ENCODE data around the gene SNX21. TPM values are rescaled to one million over a fixed set of nuclear protein-coding genes. Genes with fewer than 3 reads are reported as not detected.

Gene SNX21, protein sequence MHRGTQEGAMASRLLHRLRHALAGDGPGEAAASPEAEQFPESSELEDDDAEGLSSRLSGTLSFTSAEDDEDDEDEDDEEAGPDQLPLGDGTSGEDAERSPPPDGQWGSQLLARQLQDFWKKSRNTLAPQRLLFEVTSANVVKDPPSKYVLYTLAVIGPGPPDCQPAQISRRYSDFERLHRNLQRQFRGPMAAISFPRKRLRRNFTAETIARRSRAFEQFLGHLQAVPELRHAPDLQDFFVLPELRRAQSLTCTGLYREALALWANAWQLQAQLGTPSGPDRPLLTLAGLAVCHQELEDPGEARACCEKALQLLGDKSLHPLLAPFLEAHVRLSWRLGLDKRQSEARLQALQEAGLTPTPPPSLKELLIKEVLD
- total RNA-seq, result 21.3 TPM

DNA sequence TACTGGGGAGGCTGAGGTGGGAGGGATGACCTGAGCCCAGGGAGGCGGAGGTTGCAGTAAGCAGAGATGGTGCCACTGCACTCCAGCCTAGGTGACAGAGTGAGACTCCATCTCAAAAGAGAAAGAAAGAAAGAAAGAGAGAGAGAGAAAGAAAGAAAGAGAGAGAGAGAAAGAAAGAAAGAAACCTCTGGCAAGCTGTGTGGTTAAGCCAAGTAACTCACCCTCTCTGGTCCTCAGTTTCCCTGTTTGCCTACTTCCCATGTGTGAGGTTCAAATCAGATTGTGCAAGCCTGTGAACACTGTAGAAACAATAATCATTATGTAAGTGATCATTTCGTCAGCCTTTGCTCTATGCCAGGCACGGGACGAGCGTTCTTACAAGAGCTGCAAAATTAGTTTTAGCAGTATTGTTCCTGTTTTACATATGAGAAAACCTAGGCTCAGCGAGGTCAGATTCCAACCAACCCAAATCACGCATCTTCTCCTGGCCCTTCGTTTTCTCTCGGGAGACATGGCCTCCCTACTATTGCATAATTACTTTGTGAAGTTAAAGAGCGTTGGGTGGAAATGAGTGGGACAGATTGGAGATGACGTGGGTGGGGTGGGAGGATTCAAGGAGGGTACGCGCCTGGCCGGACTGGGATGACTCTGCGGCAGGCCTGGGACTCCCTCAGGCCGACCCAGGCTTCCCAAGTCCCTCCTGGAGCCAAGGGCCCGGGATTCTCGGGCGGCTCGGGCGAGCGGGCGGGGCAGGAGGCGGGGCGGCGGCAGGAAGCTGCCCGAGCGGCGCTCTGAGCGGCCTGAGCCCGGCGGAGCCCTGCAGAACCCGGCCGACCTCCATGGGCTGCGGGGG lies at the start of gene SNX21:
SNX21 (plus strand) TSS at position 770 of the 853 bp plus-strand sequence. CDS start 121 bp downstream, outside the sequence.

DNA sequence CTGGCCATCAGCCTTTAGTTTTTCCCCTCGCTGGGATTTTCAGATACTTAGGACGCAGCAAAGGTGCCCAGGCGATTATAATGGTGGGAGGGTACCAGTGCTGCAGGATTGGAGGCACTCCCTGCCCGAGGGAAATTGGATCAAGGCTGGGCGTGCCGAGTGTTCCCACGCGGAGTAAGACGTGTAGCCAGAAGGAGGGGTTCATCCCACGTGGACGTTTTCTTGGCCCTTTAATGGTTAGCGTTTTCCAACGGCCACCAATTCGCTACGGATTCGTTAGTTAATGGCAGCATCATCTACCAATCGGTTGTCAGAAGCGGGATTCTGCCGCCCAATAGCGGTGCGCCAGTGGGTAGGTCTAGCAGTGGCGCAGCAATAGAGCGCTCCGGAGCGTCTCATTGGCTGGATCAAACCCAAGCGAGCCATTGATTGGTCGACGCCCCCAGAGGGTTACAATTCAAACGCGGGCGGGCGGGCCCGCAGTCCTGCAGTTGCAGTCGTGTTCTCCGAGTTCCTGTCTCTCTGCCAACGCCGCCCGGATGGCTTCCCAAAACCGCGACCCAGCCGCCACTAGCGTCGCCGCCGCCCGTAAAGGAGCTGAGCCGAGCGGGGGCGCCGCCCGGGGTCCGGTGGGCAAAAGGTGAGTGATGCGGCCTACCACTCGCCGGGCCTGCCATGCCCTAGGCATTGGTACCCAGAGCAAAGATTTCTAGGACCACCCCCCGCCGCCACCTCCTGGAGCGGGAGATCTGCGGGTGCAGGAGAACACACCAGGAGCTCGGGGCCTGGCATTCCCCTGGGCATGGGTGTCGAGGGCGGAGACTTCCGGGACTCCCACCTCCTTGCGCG lies 21.2 kb upstream of the SNX21 start, which contains the start of gene UBE2C:
UBE2C (plus strand) TSS at position 488 of the 849 bp plus-strand sequence; CDS start at position 540, 52 bp downstream.

DNA sequence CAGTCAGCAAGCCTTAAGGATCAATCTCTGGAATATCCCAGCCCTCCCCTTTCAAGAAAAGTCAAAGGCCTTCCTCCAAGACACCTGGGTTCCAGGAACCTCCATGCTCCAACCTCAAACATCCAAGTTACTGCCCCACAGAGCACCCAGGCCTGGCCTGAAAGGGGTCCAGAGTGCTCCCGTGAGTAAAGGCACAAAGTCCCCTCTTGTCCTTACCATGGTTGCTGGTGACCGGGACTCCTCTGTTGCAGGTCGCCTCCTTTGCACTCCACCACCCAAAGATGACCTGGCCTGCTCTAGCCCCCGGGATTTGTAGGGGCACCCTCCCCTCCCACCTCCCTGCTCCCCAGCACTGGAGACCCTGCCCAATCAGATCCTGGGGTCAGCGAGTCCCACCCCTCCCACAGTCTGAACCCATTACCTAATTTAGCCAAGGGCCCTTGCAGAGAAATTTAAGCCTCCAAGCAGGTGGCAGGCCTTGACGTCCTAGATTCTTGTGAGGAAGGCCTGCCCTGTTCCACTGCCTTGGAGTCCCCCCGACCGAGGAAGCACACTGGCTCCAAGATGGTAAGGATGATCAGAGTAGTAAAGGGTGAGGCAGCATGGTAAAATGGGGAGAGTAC lies 6.5 kb upstream of the SNX21 start, which contains the start of gene TNNC2:
TNNC2 (minus strand) TSS at position 283 of the 623 bp plus-strand sequence; CDS start at position 219, 64 bp downstream.

DNA sequence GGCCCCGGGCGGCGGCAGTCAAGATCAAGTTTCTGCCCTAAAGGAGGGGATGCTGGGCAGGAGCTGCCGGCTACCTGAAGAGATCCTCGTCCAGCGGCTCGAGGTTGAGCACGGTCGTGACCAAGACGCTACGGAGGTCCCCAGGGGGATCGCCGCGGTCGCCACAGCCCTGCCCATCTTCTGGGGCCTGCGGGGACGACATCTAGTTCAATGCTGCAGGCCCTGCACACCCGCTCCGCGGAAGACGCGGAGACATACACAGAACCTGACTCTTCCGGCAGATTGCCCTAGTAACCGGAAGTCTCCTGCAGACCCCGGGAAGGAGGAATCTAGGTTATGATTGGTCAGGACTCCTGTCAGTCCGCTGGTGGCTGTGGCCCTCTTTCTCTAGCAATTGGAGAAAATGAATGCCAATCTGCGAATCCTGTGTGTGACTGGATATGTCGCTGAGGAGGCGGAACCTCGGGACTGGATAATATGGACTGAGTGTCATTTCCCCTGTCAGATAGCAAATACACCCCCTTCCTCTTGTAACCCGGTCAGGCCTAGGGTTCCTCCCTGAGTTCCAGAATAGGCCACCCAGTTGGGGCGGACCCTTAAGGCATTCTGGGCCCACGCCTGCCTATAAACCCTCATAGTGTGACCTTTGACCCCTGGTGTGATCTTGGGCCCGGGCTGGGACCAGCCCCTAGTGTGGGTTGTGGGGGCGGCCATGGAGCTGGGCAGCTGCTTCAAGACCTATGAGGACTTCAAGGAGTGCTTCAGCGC lies 23.7 kb downstream of the SNX21 start, which contains the start of the genes ACOT8 and ZSWIM3:
ACOT8 (minus strand) TSS at position 279 of the 768 bp plus-strand sequence; CDS start at position 202, 77 bp downstream.
ZSWIM3 (plus strand) TSS at position 501 of the 768 bp plus-strand sequence; CDS start at position 713, 212 bp downstream.

DNA sequence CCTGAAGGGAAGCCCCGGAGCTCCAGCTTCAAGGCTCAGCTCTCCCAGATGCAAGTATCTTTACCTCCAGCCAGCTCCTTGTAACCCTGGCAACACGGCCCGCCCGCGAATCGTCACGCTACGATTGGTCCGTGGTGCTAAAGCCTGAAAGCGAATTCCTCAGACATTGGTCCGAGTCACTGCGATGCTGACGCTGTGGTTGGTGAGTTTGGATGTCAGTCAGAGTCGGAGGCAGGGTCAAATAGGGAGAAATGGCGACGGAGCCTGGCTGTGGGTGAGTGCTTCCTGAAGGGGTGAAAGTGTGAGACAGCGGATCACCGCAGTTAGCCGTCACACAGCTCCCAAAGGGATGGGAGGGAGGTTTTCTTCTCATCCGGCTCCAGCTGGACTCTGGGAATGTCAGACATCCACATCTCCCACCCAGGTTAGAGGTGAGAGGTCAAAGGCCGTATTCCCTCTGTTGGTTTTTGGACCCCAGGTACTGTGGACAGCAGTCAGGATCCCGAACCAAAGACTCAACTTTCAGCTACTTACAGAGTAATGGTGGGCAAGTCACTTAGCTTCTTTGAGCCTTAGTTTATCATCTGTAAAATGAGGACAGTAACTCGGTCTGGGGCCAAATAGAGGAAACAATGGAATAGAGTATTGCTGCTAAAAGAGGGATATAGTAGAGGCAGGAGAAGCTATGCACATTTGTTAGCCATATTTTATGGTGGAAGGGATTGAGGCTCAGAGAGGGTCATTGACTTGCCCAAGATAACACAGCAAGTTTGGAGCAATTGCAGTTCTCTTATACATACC lies 47.6 kb downstream of the SNX21 start, which contains the start of gene ZSWIM1:
ZSWIM1 (plus strand) TSS at position 240 of the 801 bp plus-strand sequence. CDS start 1,366 bp downstream, outside the sequence.

DNA sequence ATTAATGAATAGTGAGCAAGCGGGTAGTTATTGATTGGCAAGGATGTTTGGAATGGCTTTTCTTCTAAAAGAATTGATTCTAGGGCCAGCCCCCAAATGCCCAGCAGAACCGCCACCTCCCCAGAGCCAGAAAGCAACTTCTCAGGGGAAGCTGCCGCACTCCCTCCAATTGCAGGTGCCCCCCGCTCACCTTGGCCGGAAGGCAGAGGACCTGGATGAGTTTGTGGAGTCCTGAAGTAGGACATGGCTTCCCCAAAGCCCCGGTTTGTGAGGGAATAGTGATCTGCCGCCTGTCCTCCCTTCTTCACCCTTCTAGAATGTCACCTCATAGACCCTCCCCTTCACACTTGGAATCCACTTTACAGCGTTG lies 53.7 kb downstream of the SNX21 start, which contains the start of gene SPATA25:
SPATA25 (minus strand) TSS at position 277 of the 370 bp plus-strand sequence; CDS start at position 245, 32 bp downstream.

DNA sequence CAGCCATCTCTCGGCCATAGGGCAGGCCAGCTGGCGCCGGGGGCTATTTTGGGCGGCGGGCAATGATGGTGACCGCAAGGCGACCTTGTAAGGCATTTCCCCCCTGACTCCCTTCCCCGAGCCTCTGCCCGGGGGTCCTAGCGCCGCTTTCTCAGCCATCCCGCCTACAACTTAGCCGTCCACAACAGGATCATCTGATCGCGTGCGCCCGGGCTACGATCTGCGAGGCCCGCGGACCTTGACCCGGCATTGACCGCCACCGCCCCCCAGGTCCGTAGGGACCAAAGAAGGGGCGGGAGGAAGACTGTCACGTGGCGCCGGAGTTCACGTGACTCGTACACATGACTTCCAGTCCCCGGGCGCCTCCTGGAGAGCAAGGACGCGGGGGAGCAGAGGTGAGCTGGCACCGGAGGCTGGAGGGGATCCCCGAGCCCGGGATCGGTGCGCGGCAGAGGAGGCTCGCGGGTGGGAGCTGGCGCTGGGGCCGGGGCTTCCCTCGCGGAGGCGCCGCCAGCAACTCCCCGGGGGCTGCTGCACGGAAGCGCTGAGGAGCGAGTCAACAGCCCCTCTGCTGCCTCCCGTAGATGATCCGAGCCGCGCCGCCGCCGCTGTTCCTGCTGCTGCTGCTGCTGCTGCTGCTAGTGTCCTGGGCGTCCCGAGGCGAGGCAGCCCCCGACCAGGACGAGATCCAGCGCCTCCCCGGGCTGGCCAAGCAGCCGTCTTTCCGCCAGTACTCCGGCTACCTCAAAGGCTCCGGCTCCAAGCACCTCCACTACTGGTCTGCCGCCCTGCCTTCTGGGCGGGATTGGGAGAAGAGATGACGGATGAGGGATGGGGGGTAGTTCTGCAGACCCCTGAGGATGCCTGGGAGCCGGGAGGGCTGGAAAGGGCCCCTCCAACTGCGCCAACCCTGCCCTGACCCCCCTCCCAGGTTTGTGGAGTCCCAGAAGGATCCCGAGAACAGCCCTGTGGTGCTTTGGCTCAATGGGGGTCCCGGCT lies 57.7 kb downstream of the SNX21 start, which contains the start of the genes CTSA and NEURL2:
CTSA (plus strand) TSS at position 351 of the 999 bp plus-strand sequence; CDS start at position 585, 234 bp downstream.
NEURL2 (minus strand) TSS at position 224 of the 999 bp plus-strand sequence; CDS start at position 7, 217 bp downstream.

Other genes with a start within 250 kb of the SNX21 start
- gene WFDC10A, start 204.1 kb upstream of the SNX21 start, total RNA-seq, result not detected
- gene WFDC9, start 202.5 kb upstream of the SNX21 start, total RNA-seq, result not detected
- not detected for gene WFDC11, start 163.6 kb upstream of the SNX21 start, total RNA-seq
- gene WFDC13, start 131.8 kb upstream of the SNX21 start, total RNA-seq, result not detected
- gene WFDC10B, start 128.8 kb upstream of the SNX21 start, total RNA-seq, result not detected
- gene SPINT4, start 111.5 kb upstream of the SNX21 start, total RNA-seq, result not detected
- not detected for gene WFDC3, start 41.9 kb upstream of the SNX21 start, total RNA-seq
- gene DNTTIP1, start 41.8 kb upstream of the SNX21 start, total RNA-seq, result 10.0 TPM
- gene UBE2C, start 21.2 kb upstream of the SNX21 start, total RNA-seq, result 10.6 TPM
- not detected for gene TNNC2, start 6.5 kb upstream of the SNX21 start, total RNA-seq
- 33.2 TPM for gene ACOT8, start 23.6 kb downstream of the SNX21 start, total RNA-seq
- 14.4 TPM for gene ZSWIM3, start 23.8 kb downstream of the SNX21 start, total RNA-seq
- 7.8 TPM for gene ZSWIM1, start 47.4 kb downstream of the SNX21 start, total RNA-seq
- gene SPATA25, start 53.8 kb downstream of the SNX21 start, total RNA-seq, result 4.4 TPM
- 6.9 TPM for gene NEURL2, start 57.4 kb downstream of the SNX21 start, total RNA-seq
- 21.9 TPM for gene CTSA, start 57.5 kb downstream of the SNX21 start, total RNA-seq
- gene PLTP, start 78.4 kb downstream of the SNX21 start, total RNA-seq, result 13.5 TPM
- gene PCIF1, start 100.9 kb downstream of the SNX21 start, total RNA-seq, result 23.8 TPM
- 31.0 TPM for gene ZNF335, start 138.4 kb downstream of the SNX21 start, total RNA-seq
- not detected for gene MMP9, start 175.1 kb downstream of the SNX21 start, total RNA-seq
- gene SLC12A5, start 195.4 kb downstream of the SNX21 start, total RNA-seq, result 33.8 TPM